ENCODE results near the gene NUBPL. TPM values are rescaled to one million over a fixed set of nuclear protein-coding genes. Genes with fewer than 3 reads are reported as not detected.

Gene NUBPL
- total RNA-seq, 1 donor from 2014 or later = 15.0 TPM

GRCh38 chr14:31909977-31910376 lies 348.8 kb downstream of the NUBPL start:
- DNase-seq (ENCODE audit: low spot score) = no peak

Other genes starting within 250 kb of the NUBPL start
- gene HEATR5A, start 140.9 kb upstream of the NUBPL start, total RNA-seq = 56.7 TPM
- gene DTD2, start 103.9 kb upstream of the NUBPL start, total RNA-seq = 30.0 TPM
- not detected for gene GPR33, start 73.4 kb upstream of the NUBPL start, total RNA-seq

Data from mesenteric fat pad (tissue), 1 donor.